ENCODE data around the gene KLHL28.

The KLHL28 gene

DNA sequence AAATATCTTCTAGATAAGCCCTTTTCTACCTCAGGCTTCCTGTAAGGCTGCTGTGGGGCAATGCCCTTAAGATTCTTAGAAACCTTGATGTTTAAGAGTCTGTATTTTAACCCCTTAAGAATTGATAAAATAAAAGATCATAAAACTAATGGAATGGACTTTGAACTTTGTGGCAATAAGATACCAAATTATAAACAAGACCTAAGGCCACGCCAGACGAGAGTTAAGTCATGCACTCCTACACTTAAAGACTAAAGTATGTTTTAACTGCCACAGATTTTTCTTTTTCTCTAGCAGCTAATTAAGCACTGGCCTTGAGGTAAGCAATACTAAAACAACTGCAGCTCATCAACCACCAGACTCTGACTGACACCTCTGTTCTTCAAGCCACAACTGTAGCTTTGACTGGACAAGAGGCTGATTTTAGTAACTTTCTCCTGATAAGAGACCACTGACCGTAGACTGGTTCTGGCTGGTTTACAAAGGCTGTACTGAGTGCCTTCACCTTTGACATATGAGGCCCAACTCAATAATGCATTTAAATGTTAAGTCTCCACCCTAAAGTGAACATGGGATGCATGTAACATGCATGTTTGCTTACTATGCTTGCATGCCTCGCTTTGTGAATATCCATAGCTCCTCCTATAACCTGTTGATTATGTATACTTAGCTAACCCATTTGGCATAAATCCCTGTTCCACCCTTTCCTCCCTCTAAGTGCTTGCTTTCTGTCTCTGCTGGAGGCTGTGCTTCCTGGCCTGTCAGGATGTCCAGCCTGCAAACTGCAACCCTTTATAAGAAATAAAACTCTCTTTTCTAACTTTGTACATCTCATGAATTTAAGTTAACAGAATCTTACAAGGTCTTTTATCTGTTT is 71.9 kb downstream of the KLHL28 start:
- H3K36me3 ChIP-seq = no peaks in the 10 kb centered on the region
- no peak overlapping the region for H3K4me3 ChIP-seq (ENCODE audit: low read depth, low read length)
- no peak for DNase-seq
- no peaks in the 10 kb centered on the region for H3K9me3 ChIP-seq (ENCODE audit: severe bottlenecking)
- H3K27ac ChIP-seq = no peak overlapping the region
- TF ChIP-seq, protein P1, sequence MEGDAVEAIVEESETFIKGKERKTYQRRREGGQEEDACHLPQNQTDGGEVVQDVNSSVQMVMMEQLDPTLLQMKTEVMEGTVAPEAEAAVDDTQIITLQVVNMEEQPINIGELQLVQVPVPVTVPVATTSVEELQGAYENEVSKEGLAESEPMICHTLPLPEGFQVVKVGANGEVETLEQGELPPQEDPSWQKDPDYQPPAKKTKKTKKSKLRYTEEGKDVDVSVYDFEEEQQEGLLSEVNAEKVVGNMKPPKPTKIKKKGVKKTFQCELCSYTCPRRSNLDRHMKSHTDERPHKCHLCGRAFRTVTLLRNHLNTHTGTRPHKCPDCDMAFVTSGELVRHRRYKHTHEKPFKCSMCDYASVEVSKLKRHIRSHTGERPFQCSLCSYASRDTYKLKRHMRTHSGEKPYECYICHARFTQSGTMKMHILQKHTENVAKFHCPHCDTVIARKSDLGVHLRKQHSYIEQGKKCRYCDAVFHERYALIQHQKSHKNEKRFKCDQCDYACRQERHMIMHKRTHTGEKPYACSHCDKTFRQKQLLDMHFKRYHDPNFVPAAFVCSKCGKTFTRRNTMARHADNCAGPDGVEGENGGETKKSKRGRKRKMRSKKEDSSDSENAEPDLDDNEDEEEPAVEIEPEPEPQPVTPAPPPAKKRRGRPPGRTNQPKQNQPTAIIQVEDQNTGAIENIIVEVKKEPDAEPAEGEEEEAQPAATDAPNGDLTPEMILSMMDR (IDR thresholded peaks at IDR 0.05; ENCODE audit: low read depth, low read length) = no peak
- peaks cover 18% of the 10 kb centered on the region for H3K27me3 ChIP-seq (ENCODE audit: insufficient read depth, low read depth, severe bottlenecking)

DNA sequence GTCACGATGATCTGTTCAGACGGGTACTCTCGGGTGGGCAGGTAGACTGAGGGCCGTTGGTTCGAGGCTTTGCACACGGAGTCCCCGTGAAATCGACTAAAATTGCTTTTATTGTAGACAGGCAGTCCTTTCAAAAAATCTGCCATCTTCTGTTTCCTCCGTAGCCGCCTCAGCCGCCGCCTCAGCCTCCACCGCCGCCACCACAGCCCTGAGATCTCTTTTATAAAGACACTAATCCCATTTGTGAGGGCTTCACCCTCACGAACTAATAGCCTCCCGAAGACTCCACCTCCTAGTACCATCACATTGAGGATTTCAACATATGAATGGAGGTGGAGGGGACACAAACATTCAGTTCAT is 74.2 kb downstream of the KLHL28 start:
- Histone ChIP-seq H3K27me3 (ENCODE audit: insufficient read depth, low read depth, severe bottlenecking) (peaks cover 21% of the 10 kb centered on the region), H3K4me3 (ENCODE audit: low read depth, low read length) (no peak overlapping the region), H3K27ac (no peak overlapping the region), H3K9me3 (ENCODE audit: severe bottlenecking) (peaks cover 2% of the 10 kb centered on the region), H3K36me3 (no peaks in the 10 kb centered on the region)
- TF ChIP-seq, protein P1 (IDR thresholded peaks at IDR 0.05; ENCODE audit: low read depth, low read length) = no peak
- no peak for DNase-seq

DNA sequence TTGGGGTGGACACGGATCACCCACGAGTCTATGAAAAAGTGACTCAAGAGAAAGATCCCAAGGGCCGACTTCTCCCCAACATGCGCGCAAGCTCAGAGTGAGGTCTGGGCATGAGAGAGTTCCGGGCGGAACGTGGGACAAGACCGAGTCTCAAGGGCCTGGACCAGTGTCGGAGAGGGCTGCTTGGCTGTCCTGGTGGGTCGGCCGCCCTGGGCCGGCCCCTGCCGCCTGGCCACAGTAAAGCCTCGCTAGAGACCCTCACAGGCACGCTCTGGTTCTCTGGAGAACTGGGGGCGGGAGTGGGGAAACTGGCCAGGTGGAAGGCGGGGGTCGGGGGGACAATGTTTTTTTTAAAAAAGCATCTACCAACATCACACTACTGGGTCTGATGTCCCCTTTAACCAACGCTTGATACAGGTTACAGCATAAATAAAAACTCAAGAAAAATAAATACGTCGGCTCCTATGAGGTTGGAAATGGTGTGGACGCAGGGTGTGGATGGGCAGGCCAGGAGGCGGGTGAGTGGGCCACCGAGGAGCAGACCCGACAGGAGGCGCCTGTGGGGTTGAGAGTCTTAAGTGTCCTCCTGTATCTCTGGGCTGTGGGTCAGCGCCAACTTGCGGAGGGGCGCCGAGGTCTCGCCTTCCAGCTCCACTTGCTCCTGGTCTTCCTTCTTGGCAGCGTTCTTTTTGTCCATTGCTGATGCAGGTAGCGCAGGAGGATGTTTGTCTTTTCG is 74.7 kb downstream of the KLHL28 start:
- no peak overlapping the region for H3K4me3 ChIP-seq (ENCODE audit: low read depth, low read length)
- no peaks in the 10 kb centered on the region for H3K36me3 ChIP-seq
- TF ChIP-seq, protein P1 (IDR thresholded peaks at IDR 0.05; ENCODE audit: low read depth, low read length) = no peak
- H3K27ac ChIP-seq = no peak overlapping the region
- H3K9me3 ChIP-seq (ENCODE audit: severe bottlenecking) = peaks cover 7% of the 10 kb centered on the region
- DNase-seq = no peak
- H3K27me3 ChIP-seq (ENCODE audit: insufficient read depth, low read depth, severe bottlenecking) = peaks cover 21% of the 10 kb centered on the region

DNA sequence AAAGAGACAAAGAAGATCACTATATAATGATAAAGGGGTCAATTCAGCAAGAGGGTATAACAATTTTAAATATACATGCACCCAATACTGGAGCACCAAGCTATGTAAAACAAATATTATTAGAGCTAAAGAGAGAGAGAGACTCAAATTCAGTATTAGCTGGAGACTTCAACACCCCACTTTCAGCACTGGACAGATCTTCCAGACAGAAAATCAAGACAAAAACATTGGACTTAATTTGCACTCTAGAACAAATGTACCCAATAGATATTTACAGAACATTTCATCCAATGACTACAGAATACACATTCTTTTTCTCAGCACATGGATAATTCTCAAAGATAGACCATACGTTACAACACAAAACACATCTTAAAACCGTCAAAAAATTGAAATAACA is 81.0 kb downstream of the KLHL28 start:
- peaks cover 10% of the 10 kb centered on the region for H3K9me3 ChIP-seq (ENCODE audit: severe bottlenecking)
- TF ChIP-seq, protein P1 (IDR thresholded peaks at IDR 0.05; ENCODE audit: low read depth, low read length) = no peak
- no peak overlapping the region for H3K4me3 ChIP-seq (ENCODE audit: low read depth, low read length)
- peaks cover 42% of the 10 kb centered on the region for H3K27me3 ChIP-seq (ENCODE audit: insufficient read depth, low read depth, severe bottlenecking)
- H3K36me3 ChIP-seq = no peaks in the 10 kb centered on the region
- no peak overlapping the region for H3K27ac ChIP-seq
- DNase-seq = no peak
